Upper lobe of right lung (tissue), 1 donor: ENCODE results near the gene PRSS27. TPM values are rescaled to one million over a fixed set of nuclear protein-coding genes. Genes with fewer than 3 reads are reported as not detected.

Experiments used
- ATAC-seq: fragments of 200-7000 bp; cut with Tn5 transposase; one replicate; pipeline ENCODE4 v1.9.1; 2020; ENCODE audit warnings: mild to moderate bottlenecking, moderate library complexity
- DNase-seq: peaks from one replicate; pipeline ENCODE4 v3.0.0-alpha.2; 2020
- H3K27ac ChIP-seq: fragments of 200-600 bp; one replicate; pipeline ENCODE4 v1.8.0; 2022
- H3K27me3 ChIP-seq: fragments of 200-600 bp; one replicate; pipeline ENCODE4 v1.8.0; 2022; ENCODE audit warnings: mild to moderate bottlenecking
- H3K36me3 ChIP-seq: fragments of 200-600 bp; one replicate; pipeline ENCODE4 v1.8.0; 2022
- H3K4me1 ChIP-seq: fragments of 200-600 bp; one replicate; pipeline ENCODE4 v1.8.0; 2022
- H3K4me3 ChIP-seq: fragments of 200-600 bp; one replicate; pipeline ENCODE4 v1.8.0; 2022; ENCODE audit warnings: mild to moderate bottlenecking
- H3K9me3 ChIP-seq: fragments of 200-600 bp; one replicate; pipeline ENCODE4 v1.8.0; 2022
- CTCF ChIP-seq: fragments of 200-600 bp; IDR thresholded peaks from one replicate; pipeline ENCODE4 v1.8.0; 2022; ENCODE audit warnings: antibody characterized with exemption
- intact Hi-C: fragments of 100-400 bp; cut with DNase I; formaldehyde crosslinking; loops from one replicate; pipeline ENCODE4 v1.11.0; 2022
- total RNA-seq: library from RNA; stranded (reverse); fragmentation: NEBNext Ultra II Directional; extraction: Animal tissue kit (Norgen Biotek cat#: 25700); gene quantifications from one replicate; pipeline ENCODE4 v1.2.1, GENCODE V29; 2021
- donor health status: DM: no; HTN: yes; CAD: no; lungs with severe emphysema.

The PRSS27 gene
- total RNA-seq, 1 donor from 2014 or later = 0.81 TPM

DNA sequence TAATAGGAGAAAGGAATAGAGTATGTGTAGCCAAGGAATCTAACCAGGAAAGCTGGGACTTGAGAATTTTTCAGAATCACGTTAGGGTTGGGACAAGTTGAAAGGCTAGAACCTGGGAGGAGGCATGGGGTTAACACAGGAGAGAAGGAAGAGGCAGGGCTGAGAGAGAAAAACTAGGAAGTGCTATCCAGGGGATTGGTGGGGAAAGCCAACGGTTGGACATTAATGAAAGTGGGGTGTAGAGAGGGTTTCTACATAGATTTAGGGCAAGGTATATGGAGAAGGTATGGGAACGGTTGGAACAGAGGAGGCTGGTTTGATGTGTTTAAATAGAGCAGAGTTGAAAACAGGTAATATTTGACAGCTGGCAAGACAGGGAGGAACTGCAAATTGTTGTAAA is 35.1 kb upstream of the PRSS27 start:
- Histone ChIP-seq H3K36me3 (peaks cover 40% of the 10 kb centered on the region), H3K4me3 (peak overlapping the region; percentile 99), H3K27me3 (no peaks in the 10 kb centered on the region), H3K4me1 (peaks cover 40% of the 10 kb centered on the region), H3K9me3 (no peaks in the 10 kb centered on the region), H3K27ac (no peak overlapping the region)
- ATAC-seq (no peak), DNase-seq (no peak)
- no peak for TF ChIP-seq CTCF
- intact Hi-C loops = no loop called here

- no peak for ATAC-seq
- Histone ChIP-seq H3K4me1 (peaks cover 40% of the 10 kb centered on the region), H3K4me3 (peak overlapping the region; percentile 99), H3K27ac (peak overlapping the region; percentile 99), H3K27me3 (no peaks in the 10 kb centered on the region), H3K9me3 (no peaks in the 10 kb centered on the region), H3K36me3 (peaks cover 25% of the 10 kb centered on the region)
- intact Hi-C loops = no loop called here
- TF ChIP-seq CTCF = no peak
- no peak for DNase-seq
Measured at GRCh38 chr16:2753733-2754020, 33.7 kb upstream of the PRSS27 start.

- no peak for TF ChIP-seq CTCF
- ATAC-seq (peak; percentile 88), DNase-seq (peak; percentile 93)
- H3K27ac ChIP-seq = peak overlapping the region; percentile 99
- H3K36me3 ChIP-seq = peaks cover 20% of the 10 kb centered on the region
- no peaks in the 10 kb centered on the region for H3K9me3 ChIP-seq
- intact Hi-C loops = no loop called here
- peak overlapping the region; percentile 99 for H3K4me3 ChIP-seq
- peaks cover 40% of the 10 kb centered on the region for H3K4me1 ChIP-seq
- H3K27me3 ChIP-seq = no peaks in the 10 kb centered on the region
Measured at GRCh38 chr16:2752850-2753732, 33.1 kb upstream of the PRSS27 start.

DNA sequence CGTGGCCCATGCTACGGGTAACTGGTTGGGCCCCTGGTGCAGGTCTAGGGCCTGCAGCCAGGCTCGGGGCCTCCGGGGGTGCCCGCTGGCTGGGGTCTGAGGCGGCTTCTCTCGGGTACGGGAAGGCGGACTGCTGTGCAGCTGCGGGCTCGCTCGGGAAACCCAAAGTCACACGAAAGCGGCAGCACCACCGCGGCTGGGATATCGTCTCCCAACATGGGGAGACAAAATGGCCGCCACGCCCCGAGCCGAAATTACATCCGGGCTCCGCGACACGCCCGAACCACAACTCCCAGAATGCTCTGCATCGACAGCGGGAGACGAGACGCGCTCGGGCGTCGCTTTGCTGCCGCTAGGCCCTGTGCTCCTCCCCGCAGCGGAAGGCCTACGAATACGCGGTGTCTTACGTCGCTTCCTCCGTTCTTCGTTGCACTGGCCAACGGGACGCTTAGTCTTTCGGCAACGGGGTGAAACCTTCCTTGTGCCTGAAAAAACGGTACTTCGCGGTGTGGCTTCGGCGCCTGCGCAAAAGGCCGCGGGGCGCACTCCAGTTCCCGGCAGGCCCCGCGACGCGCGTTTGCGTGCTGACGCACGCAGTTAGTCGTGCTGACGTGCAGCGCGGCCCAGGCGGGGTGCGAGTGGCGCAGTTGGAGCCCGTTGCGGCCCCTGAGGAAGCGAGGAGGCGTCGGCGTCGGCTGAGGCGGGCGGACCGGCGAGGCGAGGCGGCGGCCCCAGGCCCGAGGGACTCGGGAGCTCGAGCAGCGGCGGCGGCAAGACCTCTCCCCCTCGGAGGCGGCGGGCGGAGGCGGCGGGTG is 32.2 kb upstream of the PRSS27 start, which contains the start of gene SRRM2:
Gene SRRM2 (plus strand): TSS at position 604 of the 815 bp plus-strand sequence. CDS start 3,727 bp downstream, outside the sequence.
- Histone ChIP-seq H3K27ac (peak within 1 kb of the TSS; percentile 99), H3K4me3 (peak within 1 kb of the TSS; percentile 99), H3K4me1 (peaks cover 38% of the 10 kb centered on the region), H3K27me3 (no peaks in the 10 kb centered on the region), H3K9me3 (no peaks in the 10 kb centered on the region), H3K36me3 (peaks cover 11% of the 10 kb centered on the region)
- TF ChIP-seq CTCF = no peak
- intact Hi-C loops = no loop called here
- ATAC-seq = peak; percentile 95
- peak; percentile 98 for DNase-seq

DNA sequence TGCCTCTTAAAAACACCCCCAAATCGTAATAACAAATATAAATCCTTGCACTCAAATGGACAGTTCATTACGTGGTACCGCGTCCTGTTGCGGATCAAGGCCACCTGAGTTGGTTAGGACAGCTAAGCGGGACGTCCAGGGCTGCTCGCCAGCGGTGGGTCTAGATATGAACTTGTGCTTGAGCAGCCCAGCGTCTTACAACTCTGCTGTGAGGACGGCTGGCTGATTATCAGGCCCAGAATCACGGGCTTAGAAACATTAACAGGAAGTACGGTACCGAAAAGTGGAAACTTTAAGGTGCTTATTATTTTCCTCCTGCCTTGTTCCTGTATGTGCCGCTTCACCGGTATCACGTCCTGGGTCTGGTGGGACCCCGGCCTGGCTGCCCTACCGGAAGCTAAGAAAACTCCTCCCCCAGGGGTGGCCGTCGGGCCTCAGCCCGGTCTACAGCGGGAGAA is 31.6 kb upstream of the PRSS27 start:
- Histone ChIP-seq H3K4me3 (peak overlapping the region; percentile 99), H3K36me3 (peaks cover 5% of the 10 kb centered on the region), H3K27ac (peak overlapping the region; percentile 99), H3K4me1 (peaks cover 32% of the 10 kb centered on the region), H3K9me3 (no peaks in the 10 kb centered on the region), H3K27me3 (no peaks in the 10 kb centered on the region)
- intact Hi-C loops = no loop called here
- no peak for ATAC-seq
- DNase-seq = no peak
- no peak for TF ChIP-seq CTCF
